Activated CD8-positive, alpha-beta T cell treated with anti-CD3 and anti-CD28 coated beads, Interleukin-2, amount 10 ng/mL, durations not matched to agents 7 days and 5 days (primary cell): ENCODE data around the gene EFCAB13. TPM values are rescaled to one million over a fixed set of nuclear protein-coding genes. Genes with fewer than 3 reads are reported as not detected.

ENCODE experiments used
- ATAC-seq: fragments of 150-1000 bp; cut with Tn5 transposase; one replicate; pipeline ENCODE4 v1.10.0; 2021; ENCODE audit warnings: moderate library complexity
- CTCF ChIA-PET: fragments of 350-600 bp; sonication (Branson Sonifier 250); formaldehyde crosslinking; loops from one replicate; lab custom pipeline; 2021; ENCODE audit warnings: antibody characterized with exemption; lab: Charles Lee
- POLR2A ChIA-PET: fragments of 350-600 bp; sonication (Branson Sonifier 250); formaldehyde crosslinking; loops from one replicate; lab custom pipeline; 2021; ENCODE audit warnings: antibody characterized with exemption; lab: Charles Lee
- DNase-seq: peaks from one replicate; pipeline ENCODE4 v3.0.0-alpha.2; 2020
- H3K27ac Mint-ChIP-seq: one replicate; pipeline ENCODE4 v1.8.0; 2021; ENCODE audit warnings: mild to moderate bottlenecking, mixed read lengths
- H3K27me3 Mint-ChIP-seq: one replicate; pipeline ENCODE4 v1.8.0; 2021; ENCODE audit warnings: low read depth, mixed read lengths
- H3K36me3 Mint-ChIP-seq: one replicate; pipeline ENCODE4 v1.8.0; 2021; ENCODE audit warnings: low read depth, mixed read lengths
- H3K4me1 Mint-ChIP-seq: one replicate; pipeline ENCODE4 v1.8.0; 2021; ENCODE audit warnings: low read depth, mixed read lengths
- H3K4me3 Mint-ChIP-seq: one replicate; pipeline ENCODE4 v1.8.0; 2021; ENCODE audit warnings: mild to moderate bottlenecking, mixed read lengths
- H3K9me3 Mint-ChIP-seq: one replicate; pipeline ENCODE4 v1.8.0; 2022; ENCODE audit warnings: mixed read lengths; ENCODE audit not compliant: insufficient read depth
- total RNA-seq, 2 experiments: library from RNA; stranded (reverse); gene quantifications; one replicate each; pipeline ENCODE4 v1.2.3, GENCODE V29; 2021

The EFCAB13 gene
- total RNA-seq, 2 experiments from 2014 or later = 4.4 to 4.6 TPM

DNA sequence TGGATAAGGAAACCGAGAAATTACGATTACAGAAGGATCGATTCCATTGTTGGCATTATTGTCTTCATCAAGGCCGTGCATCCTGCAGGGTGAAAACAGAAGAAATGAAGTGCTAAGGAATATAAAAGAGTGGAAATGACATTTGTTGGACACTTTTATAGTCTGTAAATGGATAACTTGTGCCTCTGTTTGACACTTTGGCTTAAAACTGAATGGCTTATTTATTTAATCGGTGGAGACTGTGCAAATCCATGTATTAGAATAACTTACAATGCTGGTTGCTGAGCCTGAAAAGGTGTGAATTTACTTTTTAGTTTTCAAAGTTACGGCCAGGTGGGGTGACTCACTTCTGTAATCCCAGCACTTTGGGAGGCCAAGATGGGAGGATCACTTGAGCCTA is 38.8 kb upstream of the EFCAB13 start:
- peaks cover 16% of the 10 kb centered on the region for H3K27me3 Mint-ChIP-seq
- ChIA-PET POLR2A (no interaction called here), CTCF (no interaction called here)
- no peaks in the 10 kb centered on the region for H3K36me3 Mint-ChIP-seq
- no peak for ATAC-seq
- DNase-seq = no peak
- H3K27ac Mint-ChIP-seq = no peak overlapping the region
- H3K4me3 Mint-ChIP-seq = no peak overlapping the region
- H3K9me3 Mint-ChIP-seq = no peaks in the 10 kb centered on the region
- no peaks in the 10 kb centered on the region for H3K4me1 Mint-ChIP-seq

DNA sequence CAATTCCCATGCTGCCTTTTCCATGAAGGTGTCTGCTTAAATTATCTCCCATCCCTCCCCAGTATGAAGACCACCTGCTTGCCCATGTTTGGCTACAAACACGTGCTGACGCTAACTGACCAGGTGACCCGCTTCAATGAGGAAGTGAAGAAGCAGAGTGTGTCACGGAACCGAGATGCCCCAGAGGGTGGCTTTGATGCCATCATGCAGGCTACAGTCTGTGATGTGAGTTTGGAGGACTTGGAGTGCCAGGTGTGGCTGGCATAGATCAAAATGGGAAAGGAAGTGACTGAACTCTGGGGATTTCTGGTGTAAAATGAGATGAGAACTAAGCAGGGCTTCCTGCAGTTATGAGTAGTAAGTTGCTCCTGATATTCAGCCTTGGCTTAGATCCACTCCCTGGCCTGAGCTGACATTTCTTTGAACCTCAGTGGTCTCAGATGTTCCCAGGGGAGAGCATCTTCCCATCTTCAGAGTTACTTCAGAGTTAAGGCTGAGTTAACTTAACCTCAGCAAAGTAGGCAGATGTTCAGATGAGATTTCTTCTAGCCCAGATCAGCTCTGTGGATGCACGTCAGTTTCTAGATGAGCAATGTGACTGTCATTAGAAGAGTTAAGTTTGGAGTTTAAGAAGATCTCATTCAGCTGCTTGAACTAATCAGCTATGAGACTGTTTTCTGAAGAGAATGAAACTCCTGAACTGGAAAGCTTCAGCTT is 37.4 kb upstream of the EFCAB13 start:
- Mint-ChIP-seq H3K36me3 (no peaks in the 10 kb centered on the region), H3K9me3 (no peaks in the 10 kb centered on the region), H3K27ac (no peak overlapping the region), H3K4me1 (no peaks in the 10 kb centered on the region), H3K4me3 (no peak overlapping the region), H3K27me3 (peaks cover 25% of the 10 kb centered on the region)
- DNase-seq = no peak
- ATAC-seq = no peak
- ChIA-PET CTCF (no interaction called here), POLR2A (no interaction called here)

DNA sequence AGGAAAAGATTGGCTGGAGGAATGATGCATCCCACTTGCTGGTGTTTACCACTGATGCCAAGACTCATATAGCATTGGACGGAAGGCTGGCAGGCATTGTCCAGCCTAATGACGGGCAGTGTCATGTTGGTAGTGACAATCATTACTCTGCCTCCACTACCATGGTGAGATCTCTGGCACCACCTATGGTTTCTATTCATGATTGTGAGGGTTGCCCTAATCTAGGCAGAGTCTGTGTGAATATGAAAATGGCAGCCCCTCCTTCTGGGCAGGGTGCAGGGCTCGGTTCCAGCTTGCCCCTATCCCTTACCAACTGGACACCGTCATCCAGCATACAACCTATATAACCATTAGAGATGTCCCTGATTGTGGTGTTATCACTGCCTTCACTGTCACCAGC is 36.7 kb upstream of the EFCAB13 start:
- no peak overlapping the region for H3K4me3 Mint-ChIP-seq
- no peaks in the 10 kb centered on the region for H3K9me3 Mint-ChIP-seq
- ChIA-PET POLR2A (no interaction called here), CTCF (no interaction called here)
- DNase-seq = no peak
- no peak overlapping the region for H3K27ac Mint-ChIP-seq
- no peak for ATAC-seq
- peaks cover 27% of the 10 kb centered on the region for H3K27me3 Mint-ChIP-seq
- H3K4me1 Mint-ChIP-seq = no peaks in the 10 kb centered on the region
- H3K36me3 Mint-ChIP-seq = no peaks in the 10 kb centered on the region

DNA sequence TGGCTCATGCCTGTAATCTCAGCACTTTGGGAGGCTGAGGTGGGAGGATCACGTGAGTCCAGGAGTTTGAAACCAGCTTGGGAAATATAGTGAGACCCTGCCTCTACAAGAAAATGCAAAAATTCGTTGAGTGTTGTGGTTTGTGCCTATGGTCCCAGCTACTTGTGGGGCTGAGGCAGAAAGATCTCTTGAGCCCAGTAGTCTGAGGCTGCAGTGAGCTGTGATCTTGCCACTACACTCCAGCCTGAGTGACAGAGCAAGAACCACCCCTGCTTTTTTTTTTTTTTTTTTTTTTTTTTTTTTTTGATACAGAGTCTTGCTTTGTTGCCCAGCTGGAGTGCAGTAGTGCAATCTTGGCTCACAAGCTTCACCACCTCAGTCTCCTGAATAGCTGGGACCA is 36.1 kb upstream of the EFCAB13 start:
- H3K4me3 Mint-ChIP-seq = no peak overlapping the region
- no peak for DNase-seq
- H3K27ac Mint-ChIP-seq = no peak overlapping the region
- H3K27me3 Mint-ChIP-seq = peaks cover 27% of the 10 kb centered on the region
- no peaks in the 10 kb centered on the region for H3K36me3 Mint-ChIP-seq
- POLR2A ChIA-PET = interaction anchor here (0.5 kb wide), 1 partner anchor 211 kb away, joined by 3 read pairs; no protein-coding TSS in a partner anchor
- no peak for ATAC-seq
- CTCF ChIA-PET = no interaction called here
- no peaks in the 10 kb centered on the region for H3K4me1 Mint-ChIP-seq
- no peaks in the 10 kb centered on the region for H3K9me3 Mint-ChIP-seq

DNA sequence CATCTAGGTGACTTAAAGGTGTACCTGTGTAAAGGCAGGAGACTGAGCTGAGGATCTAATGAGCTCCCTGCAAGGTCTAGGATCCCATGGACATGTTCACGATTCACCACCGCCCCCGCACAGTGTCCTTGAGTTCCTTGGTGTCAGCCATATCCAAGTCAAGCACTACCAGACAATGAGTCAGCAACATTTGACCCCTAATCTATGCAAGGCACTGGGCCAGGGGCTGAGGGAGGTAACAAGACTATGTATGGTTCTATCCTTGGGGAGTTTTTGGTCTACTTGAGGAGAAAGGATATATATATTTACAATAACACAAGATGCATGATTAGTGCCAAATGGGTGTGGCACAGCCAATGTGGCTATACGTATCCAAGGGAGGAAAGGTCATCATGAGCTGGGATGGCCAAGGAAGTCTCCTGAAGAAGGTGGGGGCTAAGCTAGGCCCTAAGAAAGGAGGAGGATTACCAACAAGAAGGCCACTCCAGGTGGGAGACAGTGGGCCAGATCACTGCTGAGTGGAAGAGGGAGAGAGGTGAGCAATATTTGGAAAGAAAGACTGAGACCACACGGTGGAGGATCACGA is 35.1 kb upstream of the EFCAB13 start:
- POLR2A ChIA-PET = no interaction called here

DNA sequence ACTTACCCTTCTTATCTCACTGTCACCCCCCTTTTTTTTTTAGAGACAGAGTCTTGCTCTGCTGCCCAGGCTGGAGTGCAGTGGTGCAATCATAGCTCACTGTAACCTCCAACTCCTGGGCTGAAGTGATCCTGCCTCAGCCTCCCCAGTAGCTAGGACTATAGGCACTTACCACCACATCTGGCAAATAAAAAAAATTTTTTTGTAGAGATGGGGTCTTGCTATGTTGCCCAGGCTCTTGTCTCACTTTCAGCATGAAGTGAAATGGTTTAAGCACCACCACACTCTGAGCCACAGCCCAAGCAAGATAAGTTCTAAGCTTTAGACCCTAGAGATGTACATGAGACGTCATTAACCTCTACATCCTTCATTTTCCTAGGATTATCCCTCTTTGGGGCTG is 34.5 kb upstream of the EFCAB13 start:
- no peak overlapping the region for H3K27ac Mint-ChIP-seq
- H3K27me3 Mint-ChIP-seq = peaks cover 23% of the 10 kb centered on the region
- no peaks in the 10 kb centered on the region for H3K4me1 Mint-ChIP-seq
- ATAC-seq (no peak), DNase-seq (no peak)
- ChIA-PET POLR2A (no interaction called here), CTCF (interaction anchor here (1.3 to 1.6 kb wide), 2 partner anchors 26 to 59 kb away, joined by 3 to 4 read pairs; no protein-coding TSS in a partner anchor)
- no peaks in the 10 kb centered on the region for H3K36me3 Mint-ChIP-seq
- H3K9me3 Mint-ChIP-seq = no peaks in the 10 kb centered on the region
- no peak overlapping the region for H3K4me3 Mint-ChIP-seq

More for the DNA sequence above, 35.1 kb upstream of the EFCAB13 start:
- CTCF ChIA-PET = interaction anchor here (1.3 to 1.6 kb wide), 2 partner anchors 26 to 58 kb away, joined by 3 to 4 read pairs; no protein-coding TSS in a partner anchor
- peaks cover 24% of the 10 kb centered on the region for H3K27me3 Mint-ChIP-seq
- H3K4me1 Mint-ChIP-seq = no peaks in the 10 kb centered on the region
- no peak for DNase-seq
- no peak overlapping the region for H3K4me3 Mint-ChIP-seq
- H3K9me3 Mint-ChIP-seq = no peaks in the 10 kb centered on the region
- H3K27ac Mint-ChIP-seq = no peak overlapping the region
- no peak for ATAC-seq
- H3K36me3 Mint-ChIP-seq = no peaks in the 10 kb centered on the region

DNA sequence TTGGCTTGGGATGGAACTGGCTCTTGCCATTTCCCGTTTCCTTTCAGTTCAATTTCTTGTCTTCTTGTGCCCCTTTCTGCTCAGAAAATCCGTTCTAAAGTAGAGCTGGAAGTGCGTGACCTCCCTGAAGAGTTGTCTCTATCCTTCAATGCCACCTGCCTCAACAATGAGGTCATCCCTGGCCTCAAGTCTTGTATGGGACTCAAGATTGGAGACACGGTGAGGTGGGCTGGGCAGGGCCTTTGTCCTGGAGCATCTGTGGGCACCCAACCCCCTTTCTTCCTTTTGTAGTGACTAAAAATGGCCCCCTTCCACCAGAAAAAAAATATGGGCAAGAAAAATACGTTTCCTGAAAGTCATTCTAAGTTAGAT is 32.9 kb upstream of the EFCAB13 start:
- Mint-ChIP-seq H3K4me3 (no peak overlapping the region), H3K27me3 (peaks cover 21% of the 10 kb centered on the region), H3K27ac (no peak overlapping the region), H3K4me1 (no peaks in the 10 kb centered on the region), H3K36me3 (no peaks in the 10 kb centered on the region), H3K9me3 (no peaks in the 10 kb centered on the region)
- DNase-seq = no peak
- ChIA-PET POLR2A (no interaction called here), CTCF (no interaction called here)
- ATAC-seq = no peak

DNA sequence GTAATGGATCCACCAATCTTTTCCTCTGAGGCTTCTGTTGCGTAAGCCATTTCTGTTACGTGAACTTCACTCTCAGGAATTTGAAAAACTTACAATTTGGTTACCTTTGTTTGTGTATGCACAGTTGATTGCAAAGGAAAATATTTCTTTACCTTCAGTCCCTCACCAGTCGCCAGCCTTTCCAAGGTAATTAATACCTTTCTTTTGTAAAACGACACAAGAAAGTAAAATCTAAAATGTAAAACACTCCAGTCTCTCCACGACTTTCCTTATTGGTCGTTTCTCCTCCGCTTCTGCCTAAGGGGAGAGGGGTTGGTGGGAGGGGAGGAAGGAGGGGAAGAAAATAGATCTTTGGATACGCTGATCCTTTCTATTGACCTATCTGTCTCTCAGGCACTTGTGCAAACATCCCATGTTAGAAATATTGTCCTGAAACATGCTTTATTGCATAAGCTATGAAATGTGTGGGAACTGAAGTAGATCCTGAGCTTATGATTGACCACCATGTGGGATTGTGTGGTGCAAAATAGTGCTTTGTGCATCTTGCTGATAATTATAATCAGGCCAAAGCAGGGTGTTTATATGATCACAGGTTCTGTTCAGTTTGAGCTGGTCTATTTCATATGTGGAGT is 32.4 kb upstream of the EFCAB13 start:
- Mint-ChIP-seq H3K4me1 (no peaks in the 10 kb centered on the region), H3K9me3 (no peaks in the 10 kb centered on the region), H3K27me3 (peaks cover 17% of the 10 kb centered on the region), H3K4me3 (no peak overlapping the region), H3K27ac (no peak overlapping the region), H3K36me3 (no peaks in the 10 kb centered on the region)
- no peak for ATAC-seq
- no peak for DNase-seq
- CTCF ChIA-PET = no interaction called here
- POLR2A ChIA-PET = no interaction called here

DNA sequence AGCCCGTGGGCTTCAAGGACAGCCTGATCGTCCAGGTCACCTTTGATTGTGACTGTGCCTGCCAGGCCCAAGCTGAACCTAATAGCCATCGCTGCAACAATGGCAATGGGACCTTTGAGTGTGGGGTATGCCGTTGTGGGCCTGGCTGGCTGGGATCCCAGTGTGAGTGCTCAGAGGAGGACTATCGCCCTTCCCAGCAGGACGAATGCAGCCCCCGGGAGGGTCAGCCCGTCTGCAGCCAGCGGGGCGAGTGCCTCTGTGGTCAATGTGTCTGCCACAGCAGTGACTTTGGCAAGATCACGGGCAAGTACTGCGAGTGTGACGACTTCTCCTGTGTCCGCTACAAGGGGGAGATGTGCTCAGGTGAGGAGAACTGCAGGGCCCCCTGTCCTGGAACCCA is 31.5 kb upstream of the EFCAB13 start:
- H3K4me3 Mint-ChIP-seq = no peak overlapping the region
- ChIA-PET POLR2A (no interaction called here), CTCF (no interaction called here)
- DNase-seq (no peak), ATAC-seq (no peak)
- H3K27me3 Mint-ChIP-seq = peaks cover 14% of the 10 kb centered on the region
- no peaks in the 10 kb centered on the region for H3K36me3 Mint-ChIP-seq
- no peaks in the 10 kb centered on the region for H3K4me1 Mint-ChIP-seq
- H3K27ac Mint-ChIP-seq = no peak overlapping the region
- H3K9me3 Mint-ChIP-seq = no peaks in the 10 kb centered on the region

DNA sequence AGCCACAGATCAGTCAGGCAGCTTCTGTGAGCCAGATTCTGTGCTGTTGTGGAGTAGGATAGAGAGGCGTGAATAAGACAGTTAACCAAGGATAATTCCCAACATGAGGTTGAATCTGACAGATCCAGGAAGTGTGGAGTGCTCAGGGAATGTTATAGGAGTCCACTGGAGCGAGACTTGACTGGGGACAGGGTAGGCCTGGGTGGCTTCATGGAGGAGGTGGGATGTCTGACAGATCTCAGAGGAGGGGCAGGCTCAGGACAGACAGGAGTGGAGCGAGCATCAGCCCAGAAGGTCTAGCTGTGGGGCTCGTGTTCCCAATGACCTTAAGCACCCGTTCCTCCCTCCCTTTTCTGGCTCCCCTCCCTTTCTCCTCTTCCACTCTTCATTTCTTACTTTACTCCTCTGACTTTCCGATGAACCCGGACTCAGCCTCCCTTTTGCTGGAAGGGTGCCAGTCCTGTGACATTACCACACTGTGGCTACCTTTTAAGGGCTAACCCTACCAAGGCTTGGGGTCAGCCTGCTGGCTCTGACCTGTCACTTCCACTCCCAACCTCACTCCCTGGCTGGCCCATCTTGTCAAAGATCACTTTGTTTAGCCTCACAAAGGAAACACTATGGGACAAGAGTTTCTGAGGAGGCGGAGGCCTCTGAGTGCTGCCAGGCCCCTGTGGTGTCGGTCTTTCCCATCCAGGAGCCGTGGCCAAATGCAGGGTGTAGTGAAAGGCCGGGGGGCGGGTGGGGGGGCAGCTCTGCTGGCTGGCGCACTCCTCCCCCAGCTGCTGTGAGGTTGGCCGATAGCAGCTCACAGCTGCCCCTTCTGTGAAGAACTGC is 28.5 kb upstream of the EFCAB13 start:
- DNase-seq (no peak), ATAC-seq (no peak)
- POLR2A ChIA-PET = no interaction called here
- CTCF ChIA-PET = interaction anchor here (1.3 kb wide), 1 partner anchor 65 kb away, joined by 6 read pairs; no protein-coding TSS in a partner anchor
- Mint-ChIP-seq H3K27ac (no peak overlapping the region), H3K27me3 (peaks cover 13% of the 10 kb centered on the region), H3K9me3 (no peaks in the 10 kb centered on the region), H3K36me3 (no peaks in the 10 kb centered on the region), H3K4me3 (no peak overlapping the region), H3K4me1 (no peaks in the 10 kb centered on the region)

DNA sequence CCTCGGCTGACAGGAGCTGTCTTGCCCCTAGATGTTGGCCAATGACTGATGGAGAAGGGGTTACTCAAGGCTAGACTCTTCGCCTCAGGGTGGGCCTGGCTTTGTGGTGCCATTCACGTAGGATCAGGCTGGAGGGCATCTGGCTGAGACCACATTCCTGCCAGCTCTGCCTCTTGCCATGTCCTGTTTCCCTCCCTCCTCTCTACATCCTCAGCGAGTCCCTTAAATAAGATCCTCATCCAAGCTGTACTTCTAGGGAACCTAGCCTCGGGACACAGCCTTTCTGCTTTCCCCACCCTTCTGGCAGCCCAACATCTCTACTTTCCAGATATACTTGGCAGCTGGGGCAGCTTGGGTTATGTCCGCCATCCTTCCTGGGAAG is 27.9 kb upstream of the EFCAB13 start:
- Mint-ChIP-seq H3K27ac (no peak overlapping the region), H3K36me3 (no peaks in the 10 kb centered on the region), H3K4me1 (no peaks in the 10 kb centered on the region), H3K4me3 (no peak overlapping the region), H3K9me3 (no peaks in the 10 kb centered on the region), H3K27me3 (peaks cover 11% of the 10 kb centered on the region)
- POLR2A ChIA-PET = no interaction called here
- CTCF ChIA-PET = interaction anchor here (1.3 kb wide), 1 partner anchor 65 kb away, joined by 6 read pairs; no protein-coding TSS in a partner anchor
- no peak for ATAC-seq
- DNase-seq = no peak
